COLO829 (cell line): ENCODE data around the gene HOXD9.

Experiments
- DNase-seq: peaks from one replicate; pipeline ENCODE4 v3.0.0; 2012; ENCODE audit warnings: low spot score

HOXD9 gene

DNA sequence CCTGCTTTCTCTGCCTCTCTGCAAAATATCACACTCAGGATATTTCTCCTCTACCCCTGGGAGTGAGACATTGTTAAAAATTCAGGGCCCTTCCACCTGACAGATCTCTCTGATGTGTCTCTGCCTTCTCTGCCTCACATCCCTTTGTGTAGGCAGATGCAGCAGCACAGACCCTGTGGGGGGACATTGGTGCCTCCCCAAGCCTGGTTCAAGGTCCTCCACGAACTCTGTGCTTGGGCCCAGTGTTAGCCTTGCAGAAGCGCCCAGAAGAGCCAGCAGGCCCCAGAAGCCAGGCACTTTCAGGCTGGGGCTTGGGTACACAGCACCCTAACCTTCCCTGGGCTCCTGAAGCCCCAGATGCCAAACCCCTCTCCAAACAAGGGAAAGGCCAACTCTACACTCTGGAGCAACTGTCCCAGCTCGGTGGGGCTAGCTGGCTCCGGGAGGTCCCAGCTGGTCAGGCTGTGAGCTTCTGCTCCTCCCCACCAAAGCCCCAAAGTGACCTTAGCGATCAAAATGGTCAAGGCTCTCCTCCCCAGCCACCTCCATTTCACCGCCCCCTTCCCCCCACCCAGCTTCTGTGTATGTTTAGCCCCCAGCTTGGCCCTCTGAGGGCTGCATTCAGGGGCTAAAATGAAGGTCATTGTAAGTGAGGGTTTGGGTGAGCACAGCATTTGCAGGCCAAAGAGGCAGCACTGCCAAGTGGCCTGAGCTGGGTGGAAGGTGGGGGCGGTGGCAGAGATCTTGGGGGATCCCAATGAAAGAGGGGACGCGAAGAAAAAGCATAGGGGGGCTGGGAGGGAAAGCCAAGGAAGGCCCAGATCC lies 2.6 kb downstream of the HOXD9 start:
- DNase-seq, result no peak

DNA sequence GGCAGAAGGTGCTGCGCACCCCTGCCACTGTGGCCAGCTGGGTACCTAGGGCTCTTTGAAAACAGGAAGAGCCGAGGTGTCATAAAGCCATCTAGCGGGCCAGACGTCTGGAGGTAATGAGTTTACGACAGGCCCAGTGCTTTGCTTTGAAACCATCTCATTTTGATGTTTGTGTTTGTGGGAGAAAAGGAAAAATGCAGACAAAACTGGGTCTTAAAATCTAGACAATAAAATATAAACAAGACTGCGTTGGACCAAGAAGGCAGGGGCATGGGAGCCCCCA lies 3.2 kb downstream of the HOXD9 start:
- DNase-seq, result no peak

DNA sequence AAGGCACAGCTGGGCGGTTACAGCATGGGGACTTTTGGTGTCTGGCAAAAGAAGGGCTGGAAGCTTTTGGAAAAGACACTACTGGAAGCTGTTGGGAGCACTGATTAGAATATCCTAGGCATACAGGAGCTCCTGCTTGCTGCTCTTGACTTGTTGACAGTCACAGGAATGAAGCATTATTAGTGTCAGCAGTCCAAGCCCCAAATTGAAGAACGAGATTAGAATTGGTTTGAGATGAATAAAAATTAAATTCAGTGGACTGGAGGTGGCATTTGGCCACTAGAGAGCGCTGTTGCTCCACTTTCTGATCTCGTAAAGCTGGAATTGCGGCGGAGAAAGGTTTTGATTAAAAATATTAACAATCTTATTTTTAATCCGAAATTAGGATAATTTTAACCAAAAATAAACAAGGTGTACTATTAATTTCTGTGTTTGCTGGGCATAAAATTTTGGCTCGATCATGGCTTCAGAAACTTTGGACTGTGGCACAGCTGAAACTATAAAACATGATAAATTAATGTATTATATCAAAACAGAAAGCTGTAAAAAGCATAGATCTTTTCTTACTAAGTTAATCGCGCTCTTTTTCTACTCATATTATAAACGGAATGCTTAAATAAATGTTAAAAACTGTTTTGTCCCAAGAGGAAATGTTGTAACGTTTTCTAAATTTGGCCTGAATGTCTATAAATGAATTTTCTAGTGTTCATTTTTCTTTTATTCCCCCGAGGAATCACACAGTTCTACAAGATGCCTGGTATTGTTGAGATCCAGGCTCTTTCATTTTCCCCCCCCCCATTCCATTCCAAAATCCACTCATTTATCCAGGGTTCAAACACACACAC lies 4.6 kb downstream of the HOXD9 start:
- DNase-seq, result peak; percentile 56

DNA sequence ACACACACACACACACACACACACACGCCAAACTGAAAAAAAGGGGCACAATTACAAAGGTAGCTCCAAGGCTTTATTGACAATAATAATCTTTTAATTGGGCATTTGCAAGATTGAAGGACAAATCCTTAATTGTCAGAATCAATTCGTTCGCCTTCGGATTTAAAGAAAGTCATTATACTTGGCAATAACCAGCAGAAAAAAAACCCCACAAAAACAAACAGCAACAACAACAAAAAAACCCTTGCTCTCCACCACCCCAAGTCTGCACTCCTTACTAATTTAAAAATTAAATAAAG lies 5.2 kb downstream of the HOXD9 start:
- DNase-seq, result no peak

DNA sequence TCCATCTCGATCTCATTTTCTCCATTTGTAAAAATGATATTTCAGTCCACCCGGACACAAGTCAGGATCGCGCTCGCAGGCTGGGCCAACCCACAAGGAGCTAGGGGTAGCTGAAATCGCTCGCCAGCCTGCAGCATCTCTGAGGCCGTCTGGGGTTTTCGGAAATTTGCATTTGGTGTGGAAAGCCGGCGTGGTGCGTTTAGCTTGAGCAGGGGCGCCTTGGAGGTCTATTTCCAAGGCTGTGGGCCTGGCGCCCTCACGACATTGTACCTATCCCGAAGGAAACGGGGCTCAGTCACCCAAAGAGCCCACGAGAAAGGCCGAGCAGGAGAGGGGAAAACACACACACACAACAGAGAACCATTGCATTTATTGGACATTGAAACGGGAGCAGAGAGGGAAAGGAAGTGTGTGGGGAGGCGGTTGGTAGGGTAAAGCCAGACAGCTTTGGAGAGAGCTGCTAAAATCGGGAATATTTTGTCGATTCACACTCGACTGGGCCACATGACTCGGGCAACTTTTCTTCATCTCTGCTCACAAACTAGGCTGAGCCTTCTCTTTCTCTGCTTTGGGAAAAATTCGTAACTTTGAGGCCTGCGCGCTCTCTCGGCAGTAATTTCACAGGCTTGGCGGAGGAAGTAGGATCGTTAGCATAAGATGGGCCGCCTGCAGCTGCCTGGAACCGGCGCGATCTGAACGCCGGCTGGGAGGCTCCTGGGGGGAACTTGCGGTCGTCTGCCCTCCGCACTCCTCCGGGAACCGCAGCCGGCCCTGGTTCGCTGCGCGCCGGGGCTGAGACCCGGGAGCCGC lies 5.9 kb downstream of the HOXD9 start:
- DNase-seq, result no peak

DNA sequence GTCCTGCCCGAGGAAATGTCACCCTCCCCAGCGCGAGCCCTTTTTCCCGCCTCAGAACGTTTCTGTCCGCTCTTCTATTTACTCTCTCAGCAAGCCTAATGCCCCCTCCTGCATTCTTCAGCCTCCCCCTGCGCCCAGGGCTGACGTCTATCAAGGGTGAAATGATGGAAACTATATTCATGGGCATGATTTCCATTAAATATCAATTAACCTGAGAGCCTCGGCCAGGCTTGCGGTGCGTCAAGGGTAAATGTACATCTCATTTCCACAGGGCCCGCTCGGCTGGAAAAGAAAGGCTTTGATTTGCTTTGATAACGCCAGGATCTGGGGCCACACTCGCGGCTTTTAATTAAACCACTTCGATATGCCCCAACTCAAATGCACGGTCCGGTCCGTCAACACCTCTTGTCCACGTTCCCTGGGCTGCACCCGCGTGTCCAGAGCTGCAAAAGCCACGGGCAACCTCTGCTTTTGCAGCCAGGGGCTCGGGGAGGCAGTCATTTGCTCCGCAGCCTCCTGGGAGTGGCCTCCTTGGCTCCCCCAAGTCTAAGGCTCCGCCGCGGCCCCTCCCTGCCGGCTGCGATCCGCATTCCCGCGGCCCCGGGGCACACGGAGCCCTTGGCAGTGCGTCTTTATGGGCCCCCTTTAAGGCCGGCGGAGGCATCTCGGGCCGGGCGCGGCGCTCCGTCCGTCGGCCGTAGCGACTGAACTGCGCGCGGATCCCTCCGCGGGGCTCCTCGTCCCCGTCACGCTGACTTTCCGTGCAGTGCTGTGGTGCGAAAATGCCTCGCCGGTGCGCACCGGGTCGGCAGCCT lies 6.7 kb downstream of the HOXD9 start, which contains the start of gene HOXD8:
Gene HOXD8, plus strand, starts transcription at position 724 of the 815 bp plus-strand sequence. CDS start 662 bp downstream, outside the sequence.
- no peak for DNase-seq

DNA sequence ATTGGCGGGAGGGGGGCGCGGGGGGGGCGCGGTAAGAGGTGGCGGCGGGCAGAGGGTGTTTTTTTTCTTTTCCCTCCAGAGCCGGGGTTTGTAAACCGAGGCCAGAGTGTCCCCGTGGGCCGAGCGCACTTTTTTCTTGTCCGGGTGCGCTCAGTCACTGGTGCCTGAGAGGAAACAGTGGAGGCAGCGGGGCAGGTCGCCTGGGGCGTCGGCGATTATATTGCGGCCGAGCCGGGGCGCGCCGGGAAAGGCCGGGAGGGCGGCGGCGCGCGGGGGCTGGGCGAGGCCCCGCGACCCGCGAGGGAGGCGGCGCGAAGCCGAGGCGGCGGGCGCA lies 7.3 kb downstream of the HOXD9 start:
- no peak for DNase-seq

DNA sequence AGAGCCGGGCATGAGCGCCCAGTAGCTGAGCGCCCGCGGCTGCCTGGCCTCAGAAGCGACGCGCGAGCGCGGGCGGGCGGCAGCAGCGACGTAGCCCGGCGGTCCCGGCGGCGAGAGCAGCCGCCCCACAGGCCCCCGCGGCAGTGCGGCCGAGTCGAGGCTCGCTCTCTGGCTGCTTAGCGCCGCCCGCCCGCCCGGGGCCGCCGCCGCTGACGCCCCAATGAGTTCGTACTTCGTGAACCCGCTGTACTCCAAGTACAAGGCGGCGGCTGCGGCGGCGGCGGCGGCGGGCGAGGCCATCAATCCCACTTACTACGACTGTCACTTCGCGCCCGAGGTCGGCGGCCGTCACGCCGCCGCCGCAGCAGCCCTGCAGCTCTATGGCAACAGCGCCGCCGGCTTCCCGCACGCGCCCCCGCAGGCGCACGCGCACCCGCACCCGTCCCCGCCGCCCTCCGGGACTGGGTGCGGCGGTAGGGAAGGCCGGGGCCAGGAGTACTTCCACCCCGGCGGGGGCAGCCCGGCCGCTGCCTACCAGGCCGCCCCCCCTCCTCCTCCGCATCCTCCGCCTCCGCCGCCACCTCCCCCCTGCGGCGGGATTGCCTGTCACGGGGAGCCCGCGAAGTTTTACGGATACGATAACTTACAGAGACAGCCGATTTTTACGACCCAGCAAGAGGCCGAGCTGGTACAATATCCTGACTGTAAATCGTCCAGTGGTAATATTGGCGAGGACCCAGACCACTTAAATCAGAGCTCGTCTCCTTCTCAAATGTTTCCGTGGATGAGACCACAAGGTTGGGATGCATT lies 7.8 kb downstream of the HOXD9 start:
- peak; percentile 42 for DNase-seq

DNA sequence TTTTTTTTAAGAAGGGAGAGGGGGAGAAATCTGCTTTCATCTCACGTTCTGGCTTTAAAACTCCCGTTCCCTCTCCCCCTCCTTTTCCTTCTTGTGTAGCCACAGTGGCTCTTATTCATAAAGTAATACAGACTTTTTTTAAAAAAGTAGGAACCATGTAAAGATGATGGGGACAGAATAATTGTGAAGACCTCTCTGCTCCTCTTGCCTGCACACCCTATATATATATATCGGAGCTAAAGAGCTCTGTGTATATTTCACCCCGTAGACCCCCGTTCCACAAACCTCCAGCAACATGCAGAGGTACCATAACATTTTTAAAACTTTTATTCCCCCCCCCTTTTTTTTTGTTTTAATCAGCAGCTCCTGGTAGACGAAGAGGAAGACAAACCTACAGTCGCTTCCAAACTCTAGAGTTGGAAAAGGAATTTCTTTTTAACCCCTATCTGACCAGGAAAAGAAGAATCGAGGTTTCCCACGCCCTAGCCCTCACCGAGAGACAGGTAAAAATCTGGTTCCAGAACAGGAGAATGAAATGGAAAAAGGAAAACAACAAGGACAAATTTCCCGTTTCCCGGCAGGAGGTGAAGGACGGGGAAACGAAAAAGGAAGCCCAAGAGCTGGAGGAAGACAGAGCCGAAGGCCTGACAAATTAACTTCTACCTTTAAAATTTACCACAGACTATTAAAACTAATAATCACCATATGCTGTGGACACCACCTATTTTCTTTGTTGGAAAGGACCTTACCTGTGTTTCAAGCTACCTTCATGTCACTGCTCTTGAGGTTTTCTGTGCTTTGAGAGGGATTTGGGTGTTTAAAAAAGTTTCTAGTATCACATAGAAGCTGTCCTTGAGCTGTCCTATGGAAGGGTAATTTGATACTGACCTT lies 8.7 kb downstream of the HOXD9 start:
- DNase-seq, result no peak

DNA sequence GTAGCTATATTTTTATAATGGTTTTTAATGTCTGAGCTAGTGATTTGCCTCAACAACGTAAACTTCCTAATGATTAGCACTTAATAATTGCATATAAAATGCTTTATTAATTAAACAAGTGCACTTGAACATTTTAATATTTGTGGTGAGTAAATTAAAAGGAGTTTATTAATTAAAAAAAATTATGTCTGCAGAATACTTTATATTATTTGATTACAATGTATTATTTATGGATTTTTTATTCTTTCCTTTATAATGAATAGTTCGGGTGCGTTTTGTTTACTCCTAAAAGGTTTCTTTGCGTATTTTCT lies 9.3 kb downstream of the HOXD9 start:
- no peak for DNase-seq

DNA sequence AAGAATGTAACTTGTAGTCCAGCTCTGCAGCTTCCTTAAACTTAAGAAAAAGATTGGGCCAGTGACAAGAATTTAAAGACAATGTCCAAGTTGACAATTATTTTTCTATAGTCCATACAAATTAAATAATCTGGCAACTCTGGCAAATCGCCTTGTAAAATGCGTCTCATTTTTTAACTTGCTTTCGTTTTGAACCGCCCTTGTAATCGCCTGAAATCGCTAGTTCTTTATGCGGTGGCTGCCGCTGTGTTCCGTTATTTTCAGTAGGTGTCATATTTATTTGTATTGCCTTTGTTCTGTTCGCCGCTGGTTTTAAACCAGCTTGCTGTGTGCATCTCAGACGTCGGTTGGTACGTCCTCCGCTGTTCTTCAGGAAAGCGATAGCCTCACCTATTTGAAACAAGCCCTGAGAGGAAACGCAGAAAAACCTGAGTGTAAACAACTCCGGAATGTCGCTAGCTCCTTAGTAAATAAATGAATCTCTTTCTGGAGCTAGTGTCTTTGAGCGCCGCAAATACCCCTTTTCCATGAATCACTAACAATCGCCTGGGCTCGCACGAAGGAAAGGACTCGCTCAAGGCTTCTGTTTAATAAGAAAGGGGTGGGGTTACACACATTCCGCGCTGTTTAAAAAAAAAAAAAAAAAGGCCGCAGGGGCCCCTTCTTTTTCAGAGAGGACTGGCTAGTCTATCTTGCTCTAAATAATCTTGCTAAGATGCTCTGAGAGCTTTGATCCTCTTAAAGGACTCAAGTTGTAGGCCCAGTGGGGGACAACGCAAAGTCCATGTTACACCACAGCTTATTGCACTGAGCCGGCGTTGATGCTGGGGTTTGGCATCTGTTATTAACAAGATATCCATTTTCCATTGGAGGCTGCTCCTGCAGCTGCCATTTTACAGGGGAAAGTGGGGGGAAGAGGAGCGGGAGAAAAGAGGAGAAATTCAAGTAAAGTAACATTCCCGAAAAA lies 10.0 kb downstream of the HOXD9 start:
- DNase-seq, result no peak

DNA sequence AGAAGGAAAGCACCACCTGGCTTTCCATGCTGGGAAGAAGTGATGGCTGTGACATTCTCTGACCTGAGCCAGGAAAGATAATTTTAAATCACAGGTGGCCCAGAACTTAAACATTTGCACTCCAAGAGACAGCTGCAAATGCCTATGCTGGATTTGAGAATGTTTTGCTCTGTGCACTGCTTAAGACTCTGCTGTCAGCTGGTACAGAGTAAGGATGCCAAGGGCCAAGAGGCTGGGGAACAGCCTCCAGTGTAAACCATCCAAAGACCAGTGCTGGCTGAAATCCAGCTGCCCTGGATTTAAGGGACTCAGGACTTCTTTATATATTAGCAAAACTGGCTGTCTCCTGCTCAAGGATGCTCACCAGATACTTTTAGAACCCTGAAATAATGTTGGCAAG lies 10.9 kb downstream of the HOXD9 start:
- DNase-seq, result no peak

DNA sequence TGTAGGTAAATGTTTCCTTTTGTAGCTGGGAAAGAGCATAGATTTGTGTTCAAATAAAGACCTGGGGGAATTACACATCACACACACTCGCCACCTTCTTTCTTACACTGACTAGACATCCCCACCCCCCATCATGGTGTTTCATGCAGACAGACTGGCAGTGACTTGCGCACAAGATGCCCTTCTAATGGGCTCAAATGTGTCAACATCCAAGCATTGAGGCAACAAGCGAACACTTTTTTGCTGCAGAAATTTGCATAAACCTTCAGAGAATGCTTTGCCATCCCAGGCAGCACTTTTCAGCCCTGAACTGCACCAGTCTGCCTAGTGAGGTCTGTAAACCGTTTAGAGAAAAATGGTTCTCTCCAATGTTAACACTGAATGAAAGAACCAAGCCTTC lies 11.5 kb downstream of the HOXD9 start:
- DNase-seq, result no peak

DNA sequence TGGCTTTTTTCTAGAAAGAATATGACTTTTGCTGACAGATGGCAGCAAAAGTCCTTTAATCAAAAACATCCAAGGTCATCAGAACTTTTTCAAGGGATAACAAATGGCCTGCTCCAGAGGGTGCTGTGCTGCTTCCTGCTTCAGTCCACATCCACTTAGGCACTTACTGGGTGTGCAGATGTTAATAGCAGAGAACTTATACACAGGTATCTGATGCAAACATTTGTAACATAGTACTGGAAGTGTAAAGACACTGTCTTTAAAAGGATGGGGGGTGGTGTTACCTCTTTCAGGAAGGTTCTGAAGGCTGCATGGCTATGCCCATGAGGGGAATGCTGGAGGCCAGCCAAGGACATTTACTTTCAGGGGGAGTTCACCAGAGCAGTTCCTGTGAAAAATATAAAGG lies 12.5 kb downstream of the HOXD9 start:
- no peak for DNase-seq

DNA sequence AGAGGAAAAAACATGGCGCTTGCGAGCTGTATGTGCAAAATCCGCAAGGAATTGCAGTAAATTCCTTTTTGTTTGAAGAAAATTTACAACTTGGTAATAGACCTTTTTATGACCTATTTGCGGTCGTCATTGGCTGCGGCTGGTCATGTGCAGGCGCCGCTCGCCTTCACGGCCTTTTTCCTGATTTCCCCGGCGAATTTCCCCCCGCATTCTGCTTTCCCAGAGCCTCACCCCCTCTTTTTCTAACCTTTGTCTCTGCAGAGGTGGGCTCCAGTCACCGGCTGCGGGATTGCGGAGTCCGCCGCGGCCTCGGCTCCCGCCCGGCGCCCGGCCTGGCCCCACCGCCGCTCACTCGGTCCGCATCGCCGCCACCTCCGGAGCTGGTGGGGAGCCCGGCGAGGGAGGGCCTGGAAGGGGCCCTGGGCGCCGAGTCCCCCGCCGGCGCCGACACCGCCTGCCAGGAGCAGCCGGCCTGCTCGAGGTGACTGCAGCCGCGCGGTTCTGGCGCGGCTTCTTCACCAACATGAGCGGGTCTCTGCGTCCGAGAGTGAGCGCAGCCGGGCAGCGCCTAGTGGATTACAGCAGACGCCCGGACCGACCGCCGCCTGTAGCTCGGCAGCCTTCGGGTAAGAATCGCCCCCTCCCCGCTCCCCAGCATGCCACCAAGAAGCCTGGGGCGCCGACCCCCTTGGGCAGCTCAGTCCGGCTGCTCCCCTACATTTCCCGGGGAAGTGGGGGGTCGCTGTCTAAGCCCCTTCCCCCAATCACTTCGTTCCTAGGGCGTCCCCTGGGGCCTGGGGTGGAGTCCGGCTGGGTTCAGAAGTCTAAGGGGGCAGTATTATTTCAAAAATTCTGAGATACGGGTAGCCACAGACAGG lies 14.1 kb downstream of the HOXD9 start:
- DNase-seq, result no peak

DNA sequence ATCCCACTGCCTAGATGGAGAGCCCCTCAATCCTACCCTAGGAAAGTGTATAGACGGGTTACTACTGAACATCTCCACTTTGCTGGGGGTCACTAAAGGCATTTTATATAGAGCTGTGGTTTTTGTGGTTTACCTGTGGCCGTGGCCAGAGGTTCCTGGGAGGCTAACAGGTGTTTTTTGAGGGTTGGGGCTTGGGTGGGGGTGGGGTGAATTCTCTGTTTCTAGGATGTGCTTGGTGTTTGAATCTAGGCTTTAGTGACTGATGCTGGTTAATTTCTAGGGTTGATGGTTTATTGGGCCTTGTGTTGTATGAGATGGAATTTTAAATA lies 14.7 kb downstream of the HOXD9 start:
- no peak for DNase-seq

DNA sequence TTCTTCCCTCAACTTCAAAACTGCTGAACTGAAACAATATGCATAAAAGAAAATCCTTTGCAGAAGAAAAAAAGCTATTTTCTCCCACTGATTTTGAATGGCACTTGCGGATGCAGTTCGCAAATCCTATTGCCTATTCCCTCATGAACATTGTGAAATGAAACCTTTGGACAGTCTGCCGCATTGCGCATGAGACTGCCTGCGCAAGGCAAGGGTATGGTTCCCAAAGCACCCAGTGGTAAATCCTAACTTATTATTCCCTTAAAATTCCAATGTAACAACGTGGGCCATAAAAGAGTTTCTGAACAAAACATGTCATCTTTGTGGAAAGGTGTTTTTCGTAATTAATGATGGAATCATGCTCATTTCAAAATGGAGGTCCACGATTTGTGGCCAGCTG lies 15.4 kb downstream of the HOXD9 start:
- DNase-seq, result no peak

DNA sequence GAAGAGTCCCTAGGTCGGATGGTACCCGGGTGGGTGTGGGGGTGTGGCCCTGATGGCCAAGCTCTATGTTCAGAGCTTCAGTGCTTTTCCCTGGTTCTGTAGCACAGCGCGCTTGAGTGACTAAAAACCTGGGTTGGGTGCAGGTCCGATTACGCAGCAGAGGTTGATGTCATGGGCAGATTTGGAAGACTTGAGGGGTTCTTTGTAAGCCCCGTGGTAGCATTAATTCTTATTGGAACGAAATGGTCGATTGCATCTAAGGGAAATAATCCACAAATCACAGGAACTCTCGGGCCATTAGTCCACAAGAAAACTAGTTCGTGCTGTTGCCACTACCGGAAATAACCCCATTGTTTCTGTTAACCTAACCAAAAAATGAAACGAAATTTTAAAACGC lies 16.0 kb downstream of the HOXD9 start:
- no peak for DNase-seq
